A673 (cell line): ENCODE measurements around the gene PDGFA. TPM values are rescaled to one million over a fixed set of nuclear protein-coding genes. Genes with fewer than 3 reads are reported as not detected.

Experiments used
- BruUV-seq: library from RNA; stranded (reverse); fragments of 400-500 nt; replicated peaks from 2 replicates; lab custom pipeline; 2021; lab: Mats Ljungman, UMichigan
- CTCF ChIA-PET: fragments of 300-600 bp; sonication (Branson Sonifier 250); formaldehyde crosslinking; loops from one replicate; lab custom pipeline; 2022; ENCODE audit warnings: antibody characterized with exemption; lab: Charles Lee
- POLR2A ChIA-PET: fragments of 300-600 bp; sonication (Branson Sonifier 250); formaldehyde crosslinking; loops from one replicate; lab custom pipeline; 2022; ENCODE audit warnings: antibody characterized with exemption; ENCODE audit not compliant: low non-redundant PET; lab: Charles Lee
- DNase-seq: peaks from one replicate; pipeline ENCODE4 v3.0.0-alpha.2; 2015; ENCODE audit warnings: low spot score
- H3K27ac ChIP-seq: fragments of 200-600 bp; sonication (generic); 2 replicates; pipeline ENCODE4 v1.5.1; 2016; ENCODE audit warnings: mixed run types, low read depth, mild to moderate bottlenecking, mixed read lengths, antibody characterized with exemption, low read length; ENCODE audit not compliant: poor library complexity, severe bottlenecking
- H3K27me3 ChIP-seq: fragments of 200-600 bp; sonication (generic); replicated peaks from 2 replicates; pipeline ENCODE4 v1.6.1; 2017; ENCODE audit warnings: mixed run types, low read depth, mild to moderate bottlenecking, mixed read lengths, antibody characterized with exemption, low read length; ENCODE audit not compliant: insufficient read depth, poor library complexity
- H3K36me3 ChIP-seq: fragments of 200-600 bp; sonication (generic); 2 replicates; pipeline ENCODE4 v1.6.1; 2016; ENCODE audit warnings: mixed run types, mild to moderate bottlenecking, mixed read lengths, antibody characterized with exemption, low read length; ENCODE audit not compliant: insufficient read depth, poor library complexity, severe bottlenecking
- H3K4me1 ChIP-seq: fragments of 200-600 bp; sonication (generic); 2 replicates; pipeline ENCODE4 v1.6.1; 2017; ENCODE audit warnings: mixed run types, mild to moderate bottlenecking, mixed read lengths, antibody characterized with exemption, low read length; ENCODE audit not compliant: insufficient read depth, poor library complexity, severe bottlenecking
- H3K4me3 ChIP-seq: fragments of 200-600 bp; sonication (generic); 2 replicates; pipeline ENCODE4 v1.5.1; 2016; ENCODE audit warnings: low read depth, mixed run types, mild to moderate bottlenecking, mixed read lengths, low read length; ENCODE audit not compliant: poor library complexity, severe bottlenecking
- H3K9me3 ChIP-seq: fragments of 200-600 bp; sonication (generic); 2 replicates; pipeline ENCODE4 v1.6.1; 2016; ENCODE audit warnings: mixed run types, low read depth, mild to moderate bottlenecking, mixed read lengths, antibody characterized with exemption, low read length; ENCODE audit not compliant: poor library complexity, severe bottlenecking
- EZH2 ChIP-seq: fragments of 200-600 bp; sonication (generic); IDR thresholded peaks from 2 replicates; pipeline ENCODE4 v1.6.1; 2017; ENCODE audit warnings: borderline replicate concordance, low read depth, mild to moderate bottlenecking, mixed read lengths, antibody characterized with exemption, low read length; ENCODE audit not compliant: poor library complexity, severe bottlenecking
- intact Hi-C: fragments of 100-400 bp; cut with micrococcal nuclease; formaldehyde crosslinking; loops from one replicate; pipeline ENCODE4 v1.10.0; 2022; ENCODE audit not compliant: unreplicated experiment
- total RNA-seq: library from RNA; stranded (reverse); gene quantifications from 2 replicates; pipeline ENCODE4 v1.2.3, GENCODE V29; 2021
- TF ChIP-seq, protein P1 (sequence below): fragments of 300-800, 200-600 bp; sonication (generic); conservative IDR thresholded peaks from 2 replicates; pipeline ENCODE4 v1.5.1; 2017; ENCODE audit warnings: low read depth, mild to moderate bottlenecking, antibody characterized with exemption, low read length, moderate library complexity, mixed read lengths

PDGFA gene
- total RNA-seq, 1 experiment from 2014 or later = 2.1 TPM

DNA sequence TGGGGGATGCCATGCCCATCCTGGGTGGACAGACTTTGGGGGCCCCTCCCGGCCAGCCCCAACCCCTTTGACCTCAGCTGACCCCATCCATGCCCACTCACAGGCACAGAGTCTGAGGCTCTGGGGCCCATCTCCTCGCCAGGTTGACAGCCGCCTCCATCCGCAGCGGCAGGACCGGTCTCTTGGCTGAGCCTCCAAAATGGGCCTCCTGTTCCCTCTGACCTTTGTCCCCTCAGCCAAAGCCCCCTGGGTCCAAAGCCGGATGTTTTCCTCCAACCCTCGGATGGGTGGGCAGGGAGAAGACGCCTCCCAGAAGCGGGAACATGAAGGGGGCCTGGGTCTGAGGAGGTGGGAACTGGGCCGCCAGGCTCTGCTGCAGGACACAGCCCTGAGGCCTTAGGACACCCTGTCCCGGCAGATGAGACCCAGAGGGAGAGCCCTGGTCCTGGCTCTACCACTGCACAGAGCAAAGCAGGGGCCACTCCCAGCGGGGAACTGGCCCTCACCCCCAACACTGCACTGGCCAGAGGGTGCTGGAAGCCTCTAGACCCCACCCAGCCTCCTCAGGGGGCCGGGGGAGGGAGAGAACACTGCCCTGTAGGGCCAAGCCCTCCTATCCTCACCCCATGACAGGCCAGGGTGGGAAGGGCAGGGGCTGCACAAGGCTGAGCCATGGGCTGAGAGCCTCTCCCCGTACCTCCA, 12.6 kb downstream of the PDGFA start:
- BruUV-seq = no TSS peak

DNA sequence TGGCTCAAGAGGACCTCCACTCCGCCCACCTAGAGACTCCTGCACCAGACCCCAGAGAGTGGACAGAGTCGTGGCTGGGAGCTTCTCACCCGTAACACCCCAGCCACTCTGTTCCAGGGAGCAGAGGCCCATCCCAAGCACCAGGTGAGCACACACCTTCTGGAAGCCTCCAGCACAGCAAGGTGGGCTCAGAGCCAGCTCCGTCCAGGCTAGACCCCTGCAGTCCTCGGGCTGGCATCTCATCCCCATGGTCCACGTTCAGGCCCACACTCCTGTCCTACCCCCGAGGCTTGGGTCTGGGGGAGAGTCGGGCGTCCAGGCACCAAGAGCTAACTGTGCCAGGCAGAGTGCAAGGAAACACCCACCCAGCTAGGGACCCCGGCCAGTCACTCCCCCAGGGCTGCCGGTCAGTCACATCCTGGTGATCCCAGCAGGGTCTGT, 13.2 kb downstream of the PDGFA start:
- intact Hi-C loops = no loop called here
- CTCF ChIA-PET = interaction anchor here (0.5 kb wide), 1 partner anchor 243 kb away, joined by 4 read pairs; no protein-coding TSS in a partner anchor
- POLR2A ChIA-PET = interaction anchor here (0.7 kb wide), 1 partner anchor 10 kb away, joined by 3 read pairs; no protein-coding TSS in a partner anchor

More for the DNA sequence above, 12.6 kb downstream of the PDGFA start:
- intact Hi-C loops = no loop called here
- no peak overlapping the region for H3K27ac ChIP-seq
- no peaks in the 10 kb centered on the region for H3K9me3 ChIP-seq
- H3K36me3 ChIP-seq = no peaks in the 10 kb centered on the region
- DNase-seq = no peak
- TF ChIP-seq, protein P1, sequence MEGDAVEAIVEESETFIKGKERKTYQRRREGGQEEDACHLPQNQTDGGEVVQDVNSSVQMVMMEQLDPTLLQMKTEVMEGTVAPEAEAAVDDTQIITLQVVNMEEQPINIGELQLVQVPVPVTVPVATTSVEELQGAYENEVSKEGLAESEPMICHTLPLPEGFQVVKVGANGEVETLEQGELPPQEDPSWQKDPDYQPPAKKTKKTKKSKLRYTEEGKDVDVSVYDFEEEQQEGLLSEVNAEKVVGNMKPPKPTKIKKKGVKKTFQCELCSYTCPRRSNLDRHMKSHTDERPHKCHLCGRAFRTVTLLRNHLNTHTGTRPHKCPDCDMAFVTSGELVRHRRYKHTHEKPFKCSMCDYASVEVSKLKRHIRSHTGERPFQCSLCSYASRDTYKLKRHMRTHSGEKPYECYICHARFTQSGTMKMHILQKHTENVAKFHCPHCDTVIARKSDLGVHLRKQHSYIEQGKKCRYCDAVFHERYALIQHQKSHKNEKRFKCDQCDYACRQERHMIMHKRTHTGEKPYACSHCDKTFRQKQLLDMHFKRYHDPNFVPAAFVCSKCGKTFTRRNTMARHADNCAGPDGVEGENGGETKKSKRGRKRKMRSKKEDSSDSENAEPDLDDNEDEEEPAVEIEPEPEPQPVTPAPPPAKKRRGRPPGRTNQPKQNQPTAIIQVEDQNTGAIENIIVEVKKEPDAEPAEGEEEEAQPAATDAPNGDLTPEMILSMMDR = no peak
- no peak for TF ChIP-seq EZH2
- CTCF ChIA-PET = no interaction called here
- H3K4me3 ChIP-seq = no peak overlapping the region
- POLR2A ChIA-PET = no interaction called here
- no peaks in the 10 kb centered on the region for H3K4me1 ChIP-seq
- no peaks in the 10 kb centered on the region for H3K27me3 ChIP-seq

DNA sequence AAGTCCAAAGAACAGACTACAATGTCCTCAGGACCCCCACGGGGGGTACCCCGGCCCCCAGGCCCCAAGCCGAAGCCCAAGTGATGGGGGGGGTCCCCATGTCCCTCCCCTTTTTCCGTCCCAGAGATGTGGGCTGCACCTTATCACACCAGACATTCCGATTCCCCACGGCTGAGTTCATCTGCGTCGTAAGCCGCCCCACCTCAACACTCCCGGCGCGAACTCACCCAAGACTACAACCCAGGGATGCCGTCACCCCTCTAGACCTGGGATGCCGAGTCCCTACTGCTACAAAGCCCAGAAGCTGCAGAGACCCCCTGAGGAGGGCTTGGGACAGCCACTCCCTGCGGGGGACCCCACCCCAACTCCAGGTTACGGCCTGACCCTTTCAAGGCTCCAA, 14.5 kb downstream of the PDGFA start:
- Histone ChIP-seq H3K9me3 (no peaks in the 10 kb centered on the region), H3K4me1 (no peaks in the 10 kb centered on the region), H3K4me3 (no peak overlapping the region), H3K27me3 (no peaks in the 10 kb centered on the region), H3K27ac (no peak overlapping the region), H3K36me3 (no peaks in the 10 kb centered on the region)
- BruUV-seq = no TSS peak
- TF ChIP-seq EZH2 = no peak
- TF ChIP-seq, protein P1 = no peak
- POLR2A ChIA-PET = no interaction called here
- CTCF ChIA-PET = no interaction called here
- intact Hi-C loops = no loop called here
- DNase-seq = no peak

More for the DNA sequence above, 13.2 kb downstream of the PDGFA start:
- BruUV-seq = no TSS peak
- Histone ChIP-seq H3K27ac (no peak overlapping the region), H3K36me3 (no peaks in the 10 kb centered on the region), H3K27me3 (no peaks in the 10 kb centered on the region), H3K9me3 (no peaks in the 10 kb centered on the region), H3K4me1 (no peaks in the 10 kb centered on the region), H3K4me3 (no peak overlapping the region)
- no peak for TF ChIP-seq EZH2
- TF ChIP-seq, protein P1 = no peak
- no peak for DNase-seq
